K562 (cell line): Measurements from ENCODE around the gene ST6GALNAC2. TPM values are rescaled to one million over a fixed set of nuclear protein-coding genes. Genes with fewer than 3 reads are reported as not detected.

Source experiments
- CBX8 ChIP-seq: fragments of 200-600 bp; sonication (generic); IDR thresholded peaks from 2 replicates; pipeline ENCODE4 v1.6.1; 2012; ENCODE audit warnings: borderline replicate concordance, mixed run types, low read depth, mild to moderate bottlenecking, moderate library complexity, mixed read lengths, low read length, control low read depth, inconsistent platforms; ENCODE audit not compliant: poor library complexity, severe bottlenecking; ENCODE audit errors: extremely low read depth
- E4F1 ChIP-seq: fragments of 250-450 bp; sonication (Bioruptor Pico); IDR thresholded peaks from 2 replicates; pipeline ENCODE4 v1.5.0; 2021; ENCODE audit warnings: mild to moderate bottlenecking, borderline replicate concordance
- EHMT2 ChIP-seq: fragments of 450-650 bp; IDR thresholded peaks from 2 replicates; pipeline ENCODE4 v1.6.1; 2018; ENCODE audit warnings: antibody characterized with exemption
- ELK3 ChIP-seq: fragments of 450-650 bp; formaldehyde crosslinking; IDR thresholded peaks from 2 replicates; pipeline ENCODE4 v1.4.0; 2020; ENCODE audit warnings: mild to moderate bottlenecking
- EZH2 ChIP-seq: IDR thresholded peaks from 2 replicates; pipeline ENCODE4 v1.6.1; 2012; ENCODE audit warnings: low read depth, mild to moderate bottlenecking, inconsistent platforms, low read length, borderline replicate concordance
- NCOA6 ChIP-seq: fragments of 450-650 bp; IDR thresholded peaks from 2 replicates; pipeline ENCODE4 v1.6.1; 2017; ENCODE audit warnings: mild to moderate bottlenecking
- PML ChIP-seq: IDR thresholded peaks from 2 replicates; pipeline ENCODE4 v1.6.1; 2012; ENCODE audit warnings: low read length, inconsistent platforms
- PREB ChIP-seq: sonication (generic); formaldehyde crosslinking; IDR thresholded peaks from 2 replicates; pipeline ENCODE4 v1.8.1; 2023; ENCODE audit warnings: mild to moderate bottlenecking, missing genetic modification reagents
- SMAD4 ChIP-seq: fragments of 250-450 bp; sonication (Bioruptor Pico); conservative IDR thresholded peaks from 2 replicates; pipeline ENCODE4 v1.8.0; 2021; ENCODE audit warnings: inconsistent platforms, mild to moderate bottlenecking, moderate library complexity
- STAT5A ChIP-seq: IDR thresholded peaks from 2 replicates; pipeline ENCODE4 v1.6.1; 2012; ENCODE audit warnings: low read length, inconsistent platforms, borderline replicate concordance
- TEAD4 ChIP-seq, 2 experiments: sonication (generic) in 1 of 2; formaldehyde crosslinking in 1 of 2; IDR thresholded peaks; 2 replicates each; pipeline versions ENCODE4 v1.6.1 to v1.8.0; 2012 to 2022; ENCODE audit warnings: borderline replicate concordance in 1 of 2, inconsistent platforms in 1 of 2, low read length in 1 of 2, mild to moderate bottlenecking in 1 of 2, missing genetic modification reagents in 1 of 2
- THAP7 ChIP-seq: fragments of 250-450 bp; sonication (Bioruptor Pico); IDR thresholded peaks from 2 replicates; pipeline ENCODE4 v1.5.0; 2021
- TRIM24 ChIP-seq, 2 experiments: fragments of 450-650 bp; IDR thresholded peaks; 2 replicates each; pipeline ENCODE4 v1.6.1; 2016
- ZBTB34 ChIP-seq: fragments of 250-450 bp; sonication (Bioruptor Pico); IDR thresholded peaks from 2 replicates; pipeline ENCODE4 v1.8.0; 2021; ENCODE audit warnings: mild to moderate bottlenecking, moderate library complexity
- ZFP1 ChIP-seq: fragments of 450-650 bp; formaldehyde crosslinking; IDR thresholded peaks from 2 replicates; pipeline ENCODE4 v1.4.0; 2020; ENCODE audit warnings: mild to moderate bottlenecking, mixed read lengths
- ZNF511 ChIP-seq: sonication (generic); formaldehyde crosslinking; IDR thresholded peaks from 2 replicates; pipeline ENCODE4 v1.8.0; 2022; ENCODE audit warnings: mild to moderate bottlenecking, missing genetic modification reagents
- ZNF589 ChIP-seq: fragments of 200-800 bp; sonication (Bioruptor generic); IDR thresholded peaks from 2 replicates; pipeline ENCODE4 v1.6.1; 2016; ENCODE audit warnings: low read depth, missing genetic modification characterization, missing compliant biosample characterization
- polyA plus RNA-seq, 8 experiments: library from polyadenylated mRNA; depleted of rRNA in 4 of 8; stranded (reverse) in 5 of 8; unstranded in 3 of 8; fragments of >200 nt; fragmentation: Nextera tagmentation in 2 of 8; fragmentation: Illumina TruSeq in 1 of 8; extraction: Ambion mirVana in 2 of 8; extraction: Trizol in 1 of 8; gene quantifications; 2 replicates each; pipeline versions ENCODE4 v1.2.1 to v1.2.3, GENCODE V29; 2011 to 2014; ENCODE audit warnings: inconsistent platforms in 1 of 8, missing spikeins in 1 of 8
- total RNA-seq, 7 experiments: library from RNA; depleted of rRNA in 6 of 7; stranded (reverse); fragments of >200 nt in 6 of 7; fragmentation: Illumina TruSeq in 2 of 7; extraction: Trizol in 2 of 7; gene quantifications; 2 replicates each; pipeline versions ENCODE4 v1.2.1 to v1.2.3, GENCODE V29; 2011 to 2021; ENCODE audit warnings: low replicate concordance in 1 of 7
- TF ChIP-seq, protein P1 (sequence below): fragments of 250-450 bp; sonication (Bioruptor Pico); IDR thresholded peaks from 2 replicates; pipeline ENCODE4 v1.5.0; 2020; ENCODE audit warnings: mild to moderate bottlenecking, borderline replicate concordance

ST6GALNAC2 gene
- total and polyA plus RNA-seq, 9 of the 15 experiments (the other 6 are each of a cell fraction or from before 2014, with no cell fraction given), result 0.18 TPM; not detected in 8

- TF ChIP-seq E4F1, result no peak
- TF ChIP-seq, protein P1, sequence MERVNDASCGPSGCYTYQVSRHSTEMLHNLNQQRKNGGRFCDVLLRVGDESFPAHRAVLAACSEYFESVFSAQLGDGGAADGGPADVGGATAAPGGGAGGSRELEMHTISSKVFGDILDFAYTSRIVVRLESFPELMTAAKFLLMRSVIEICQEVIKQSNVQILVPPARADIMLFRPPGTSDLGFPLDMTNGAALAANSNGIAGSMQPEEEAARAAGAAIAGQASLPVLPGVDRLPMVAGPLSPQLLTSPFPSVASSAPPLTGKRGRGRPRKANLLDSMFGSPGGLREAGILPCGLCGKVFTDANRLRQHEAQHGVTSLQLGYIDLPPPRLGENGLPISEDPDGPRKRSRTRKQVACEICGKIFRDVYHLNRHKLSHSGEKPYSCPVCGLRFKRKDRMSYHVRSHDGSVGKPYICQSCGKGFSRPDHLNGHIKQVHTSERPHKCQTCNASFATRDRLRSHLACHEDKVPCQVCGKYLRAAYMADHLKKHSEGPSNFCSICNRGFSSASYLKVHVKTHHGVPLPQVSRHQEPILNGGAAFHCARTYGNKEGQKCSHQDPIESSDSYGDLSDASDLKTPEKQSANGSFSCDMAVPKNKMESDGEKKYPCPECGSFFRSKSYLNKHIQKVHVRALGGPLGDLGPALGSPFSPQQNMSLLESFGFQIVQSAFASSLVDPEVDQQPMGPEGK (CRISPR knock-in tag), result no peak
- TF ChIP-seq TEAD4 (IDR thresholded peaks at IDR 0.05; ENCODE audit: low read length), result no peak
- no peak for TF ChIP-seq TEAD4 (CRISPR knock-in tag; IDR thresholded peaks at IDR 0.05; ENCODE audit: borderline replicate concordance)
- TF ChIP-seq ZFP1 (CRISPR knock-in tag), result no peak
- TF ChIP-seq TRIM24 (IDR thresholded peaks at IDR 0.05), result peak; percentile 14 to 21; a peak in 1 of 4 replicates
- TF ChIP-seq STAT5A, result no peak
- TF ChIP-seq EZH2, result no peak
- TF ChIP-seq PREB (CRISPR knock-in tag), result no peak
- no peak for TF ChIP-seq ZBTB34 (CRISPR knock-in tag)
- TF ChIP-seq ELK3 (CRISPR knock-in tag), result no peak
- TF ChIP-seq EHMT2, result peak; percentile 62
- TF ChIP-seq ZNF589 (CRISPR knock-in tag), result no peak
- TF ChIP-seq SMAD4 (CRISPR knock-in tag), result no peak
- TF ChIP-seq THAP7 (CRISPR knock-in tag), result no peak
- no peak for TF ChIP-seq PML
- TF ChIP-seq CBX8, result no peak
- no peak for TF ChIP-seq ZNF511 (CRISPR knock-in tag)
- no peak; the same call in 1 of the 2 replicates for TF ChIP-seq NCOA6
Observed at GRCh38 chr17:76547642-76548202, 37.9 kb downstream of the ST6GALNAC2 start (continued).
